Measurements from ENCODE around the gene ZRANB3. TPM values are rescaled to one million over a fixed set of nuclear protein-coding genes. Genes with fewer than 3 reads are reported as not detected.

Gene ZRANB3
- total and polyA plus RNA-seq, 2 of the 13 experiments (the other 11 are each of a cell fraction or from before 2014, with no cell fraction given) = 5.8 to 25.2 TPM

DNA sequence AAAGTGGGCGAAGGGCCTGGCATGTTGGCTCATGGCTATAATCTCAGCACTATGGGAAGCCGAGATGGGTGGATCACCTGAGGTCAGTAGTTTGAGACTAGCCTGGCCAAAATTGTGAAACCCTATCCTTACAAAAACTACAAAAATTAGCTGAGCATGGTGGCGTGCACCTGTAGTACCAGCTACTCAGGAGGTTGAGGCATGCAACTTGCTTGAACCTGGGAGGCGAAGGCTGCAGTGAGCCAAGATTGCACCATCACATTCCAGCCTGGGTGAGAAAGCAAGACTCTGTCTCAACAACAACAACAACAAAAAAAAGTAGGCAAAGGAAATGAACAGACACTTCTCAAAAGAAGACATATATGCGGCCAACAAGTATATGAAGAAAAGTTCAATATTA is 282.4 kb downstream of the ZRANB3 start:
- Histone ChIP-seq H3K79me2 (ENCODE audit: insufficient read depth, low read length) (no peaks in the 10 kb centered on the region), H3K9ac (ENCODE audit: insufficient read depth, low read depth, low read length) (no peak overlapping the region), H3K27me3 (ENCODE audit: control insufficient read depth in 1 of 2, insufficient read depth in 2 of 2, low read length in 2 of 2) (no peaks in the 10 kb centered on the region), H3K36me3 (replicated peaks in 1 of 2; ENCODE audit: control insufficient read depth in 1 of 2, insufficient read depth in 2 of 2, low read length in 2 of 2) (peaks cover 0 to 3% of the 10 kb centered on the region in 2 experiments; a peak in 2 of 5 replicates), H3K9me3 (ENCODE audit: low read length) (0 out of 2 replicates have a peak, but pooled peaks cover 5% of the 10 kb centered on the region), H3K4me3 (replicated peaks in 1 of 3; ENCODE audit: insufficient read depth in 1 of 3, low read depth in 2 of 3, low read length in 3 of 3) (no peak overlapping the region), H4K20me1 (ENCODE audit: insufficient read depth, low read length) (no peaks in the 10 kb centered on the region), H2AFZ (ENCODE audit: low read length) (no peak overlapping the region), H3K27ac (ENCODE audit: extremely low read length, insufficient read depth, low read length) (no peak overlapping the region), H3K4me2 (ENCODE audit: low read depth, low read length) (no peak overlapping the region), H3K4me1 (ENCODE audit: insufficient read depth, low read length) (no peaks in the 10 kb centered on the region)
- POLR2A ChIA-PET = no interaction called here
- in situ Hi-C loops (cut with HindIII; ENCODE audit: extremely low pct_ligation_motif_present, low pct_unique_long_range_greater_than_20kb) (no loop called here), intact Hi-C loops (cut with micrococcal nuclease; ENCODE audit: unreplicated experiment) (no loop called here)
- no peak for DNase-seq (ENCODE audit: low spot score)
- no TSS peak for BruUV-seq (replicated peaks)
- no peak for ATAC-seq
- 97% methylated on average over 5 of the region's 5 CpGs for WGBS (ENCODE audit: low lambda C conversion rate)
- CTCF ChIA-PET (ENCODE audit: low intra/inter-chr PET ratio, low total read pairs) = no interaction called here
- TF ChIP-seq, protein P1, sequence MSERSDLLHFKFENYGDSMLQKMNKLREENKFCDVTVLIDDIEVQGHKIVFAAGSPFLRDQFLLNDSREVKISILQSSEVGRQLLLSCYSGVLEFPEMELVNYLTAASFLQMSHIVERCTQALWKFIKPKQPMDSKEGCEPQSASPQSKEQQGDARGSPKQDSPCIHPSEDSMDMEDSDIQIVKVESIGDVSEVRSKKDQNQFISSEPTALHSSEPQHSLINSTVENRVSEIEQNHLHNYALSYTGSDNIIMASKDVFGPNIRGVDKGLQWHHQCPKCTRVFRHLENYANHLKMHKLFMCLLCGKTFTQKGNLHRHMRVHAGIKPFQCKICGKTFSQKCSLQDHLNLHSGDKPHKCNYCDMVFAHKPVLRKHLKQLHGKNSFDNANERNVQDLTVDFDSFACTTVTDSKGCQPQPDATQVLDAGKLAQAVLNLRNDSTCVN (CRISPR knock-in tag; IDR thresholded peaks at IDR 0.05; ENCODE audit: borderline replicate concordance) = no peak
- TF ChIP-seq, protein P2, sequence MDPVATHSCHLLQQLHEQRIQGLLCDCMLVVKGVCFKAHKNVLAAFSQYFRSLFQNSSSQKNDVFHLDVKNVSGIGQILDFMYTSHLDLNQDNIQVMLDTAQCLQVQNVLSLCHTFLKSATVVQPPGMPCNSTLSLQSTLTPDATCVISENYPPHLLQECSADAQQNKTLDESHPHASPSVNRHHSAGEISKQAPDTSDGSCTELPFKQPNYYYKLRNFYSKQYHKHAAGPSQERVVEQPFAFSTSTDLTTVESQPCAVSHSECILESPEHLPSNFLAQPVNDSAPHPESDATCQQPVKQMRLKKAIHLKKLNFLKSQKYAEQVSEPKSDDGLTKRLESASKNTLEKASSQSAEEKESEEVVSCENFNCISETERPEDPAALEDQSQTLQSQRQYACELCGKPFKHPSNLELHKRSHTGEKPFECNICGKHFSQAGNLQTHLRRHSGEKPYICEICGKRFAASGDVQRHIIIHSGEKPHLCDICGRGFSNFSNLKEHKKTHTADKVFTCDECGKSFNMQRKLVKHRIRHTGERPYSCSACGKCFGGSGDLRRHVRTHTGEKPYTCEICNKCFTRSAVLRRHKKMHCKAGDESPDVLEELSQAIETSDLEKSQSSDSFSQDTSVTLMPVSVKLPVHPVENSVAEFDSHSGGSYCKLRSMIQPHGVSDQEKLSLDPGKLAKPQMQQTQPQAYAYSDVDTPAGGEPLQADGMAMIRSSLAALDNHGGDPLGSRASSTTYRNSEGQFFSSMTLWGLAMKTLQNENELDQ (CRISPR knock-in tag; IDR thresholded peaks at IDR 0.05; ENCODE audit: borderline replicate concordance) = no peak
- no peak for TF ChIP-seq SATB2 (CRISPR knock-in tag; IDR thresholded peaks at IDR 0.05)
- no peak for TF ChIP-seq HNRNPL (IDR thresholded peaks at IDR 0.05; ENCODE audit: low read depth, low read length)
- FAIRE-seq = peak; percentile 48

All from HepG2 (cell line).